ENCODE data around the gene ARVCF. TPM values are rescaled to one million over a fixed set of nuclear protein-coding genes. Genes with fewer than 3 reads are reported as not detected.

The ARVCF gene
- total and polyA plus RNA-seq, 2 of the 8 experiments (the other 6 are each of a cell fraction or from before 2014, with no cell fraction given) = 31.0 to 43.2 TPM

GRCh38 chr22:20029550-20030225 lies 13.1 kb upstream of the ARVCF start:
- Histone ChIP-seq H3K9me3 (ENCODE audit: insufficient read depth in 2 of 2, low read depth in 1 of 2, low read length in 1 of 2) (no peaks in the 10 kb centered on the region), H4K8ac (ENCODE audit: extremely low read depth, insufficient read depth, low read length) (no peak overlapping the region), H4K20me1 (replicated peaks in 1 of 2; ENCODE audit: control insufficient read depth in 1 of 2, insufficient read depth in 2 of 2, low read length in 2 of 2) (peaks cover 5 to 16% of the 10 kb centered on the region in 2 experiments), H2BK12ac (ENCODE audit: low read depth, low read length) (no peak overlapping the region), H3K4ac (replicated peaks; ENCODE audit: insufficient read length, low read depth, low read length) (no peak overlapping the region), H2BK5ac (ENCODE audit: low read depth, low read length) (no peak overlapping the region), H3K4me2 (ENCODE audit: insufficient read depth in 1 of 2, low read depth in 2 of 2, low read length in 2 of 2) (no peak overlapping the region), H2BK15ac (ENCODE audit: low read length) (no peak overlapping the region), H3K23me2 (ENCODE audit: low read depth, low read length) (no peaks in the 10 kb centered on the region), H3K4me3 (ENCODE audit: extremely low read depth in 1 of 4, insufficient read depth in 2 of 4, low read depth in 3 of 4, low read length in 4 of 4) (no peak overlapping the region), H3K27ac (ENCODE audit: low read depth, low read length) (no peak overlapping the region), H3K14ac (ENCODE audit: insufficient read length) (no peak overlapping the region), H2AFZ (ENCODE audit: low read length) (no peak overlapping the region), H4K91ac (replicated peaks; ENCODE audit: insufficient read length, low read length) (no peak overlapping the region), H3K23ac (ENCODE audit: insufficient read length) (no peak overlapping the region), H3K36me3 (ENCODE audit: control insufficient read depth in 2 of 4, insufficient read depth in 4 of 4, low read length in 3 of 4) (no peaks in the 10 kb centered on the region), H3K56ac (replicated peaks; ENCODE audit: insufficient read length, low read depth, low read length) (no peak overlapping the region), H3K9ac (replicated peaks in 1 of 4; ENCODE audit: extremely low read depth in 1 of 4, low read depth in 3 of 4, low read length in 3 of 4) (no peak overlapping the region), H3K4me1 (replicated peaks in 1 of 4; ENCODE audit: control insufficient read depth in 3 of 4, insufficient read depth in 4 of 4, low read length in 3 of 4) (no peaks in the 10 kb centered on the region; a peak in 1 of 7 replicates), H3K18ac (ENCODE audit: extremely low read depth, low read length) (no peak overlapping the region), H3K79me2 (ENCODE audit: control insufficient read depth in 1 of 2, insufficient read depth in 2 of 2, low read length in 2 of 2) (no peaks in the 10 kb centered on the region), H2BK120ac (replicated peaks; ENCODE audit: low read depth, low read length) (no peak overlapping the region), H4K5ac (ENCODE audit: insufficient read length, low read depth, low read length) (no peak overlapping the region), H2AK5ac (ENCODE audit: low read depth, low read length) (no peak overlapping the region), H3K27me3 (replicated peaks in 1 of 4; ENCODE audit: control insufficient read depth in 3 of 4, extremely low read depth in 1 of 4, insufficient read depth in 3 of 4, low read length in 3 of 4) (no peaks in the 10 kb centered on the region), H3K79me1 (ENCODE audit: low read depth, low read length) (peaks cover 4% of the 10 kb centered on the region), H2BK20ac (ENCODE audit: low read length) (no peak overlapping the region)
- no peak for TF ChIP-seq TBP (IDR thresholded peaks at IDR 0.05; ENCODE audit: low read depth, low read length)
- TF ChIP-seq E2F6 (IDR thresholded peaks at IDR 0.05) = no peak
- TF ChIP-seq SP4 (IDR thresholded peaks at IDR 0.05; ENCODE audit: low read length) = no peak
- TF ChIP-seq TEAD4 (IDR thresholded peaks at IDR 0.05; ENCODE audit: low read depth, low read length) = no peak
- no peak for TF ChIP-seq PHF8 (conservative IDR thresholded peaks at IDR 0.05; ENCODE audit: low read depth, low read length)
- no peak for TF ChIP-seq POLR2A (IDR thresholded peaks at IDR 0.05; ENCODE audit: control extremely low read depth in 1 of 2, low read depth in 2 of 2, low read length in 2 of 2)
- no peak for TF ChIP-seq SIX5 (IDR thresholded peaks at IDR 0.05; ENCODE audit: low read depth, low read length)
- no peak for TF ChIP-seq SUZ12 (IDR thresholded peaks at IDR 0.05; ENCODE audit: low read length)
- TF ChIP-seq JUND (IDR thresholded peaks at IDR 0.05; ENCODE audit: low read length) = no peak
- no peak for TF ChIP-seq CBX5 (IDR thresholded peaks at IDR 0.05; ENCODE audit: low read depth, low read length)
- no peak for TF ChIP-seq TAF7 (optimal IDR thresholded peaks at IDR 0.05; ENCODE audit: borderline replicate concordance, low read depth, low read length)
- 87% methylated on average over 8 of the region's 9 CpGs; no CpG with 5 or more reads in 1 of the 2 experiments for WGBS, 2 experiments (ENCODE audit: extremely low coverage in 1 of 2, insufficient coverage in 1 of 2, insufficient read length in 1 of 2, insufficient replicate concordance in 2 of 2, low coverage in 1 of 2, low lambda C conversion rate in 2 of 2, missing lambda C conversion rate in 1 of 2)
- no peak for DNase-seq (ENCODE audit: low read depth in 1 of 2, low spot score in 2 of 2)
- CTCF ChIA-PET (ENCODE audit: partially characterized antibody) = interaction anchor here (0.6 to 1.4 kb wide), 4 partner anchors 8 to 76 kb away, joined by 3 to 4 read pairs (median 4); no protein-coding TSS in a partner anchor
- no peak for FAIRE-seq
- POLR2A ChIA-PET (ENCODE audit: partially characterized antibody) = interaction anchor here (1.2 kb wide), 1 partner anchor 50 kb away, joined by 4 read pairs; no protein-coding TSS in a partner anchor
